ENCODE data around the gene COL18A1. TPM values are rescaled to one million over a fixed set of nuclear protein-coding genes. Genes with fewer than 3 reads are reported as not detected.

The COL18A1 gene
- total RNA-seq, 1 donor from 2014 or later, result 52.6 TPM

- Histone ChIP-seq H3K4me1 (peaks cover 24% of the 10 kb centered on the region), H3K27ac (no peak overlapping the region), H3K9me3 (ENCODE audit: low read depth) (no peaks in the 10 kb centered on the region), H3K4me3 (no peak overlapping the region), H3F3A (ENCODE audit: low read depth) (peaks cover 14% of the 10 kb centered on the region), H4K20me1 (ENCODE audit: low read depth) (peaks cover 100% of the 10 kb centered on the region), H3K9ac (no peak overlapping the region), H3K4me2 (no peak overlapping the region), H3K36me3 (no peaks in the 10 kb centered on the region), H2AFZ (replicated peaks) (no peak overlapping the region), H3K27me3 (no peaks in the 10 kb centered on the region), H3K79me2 (ENCODE audit: low read depth) (peaks cover 100% of the 10 kb centered on the region)
- DNase-seq (ENCODE audit: low spot score), result no peak
- H3K4me1 Mint-ChIP-seq, result peaks cover 70% of the 10 kb centered on the region
- H3K27me3 Mint-ChIP-seq (ENCODE audit: insufficient read depth, low read depth), result peaks cover 2% of the 10 kb centered on the region
- H3K9me3 Mint-ChIP-seq, result no peaks in the 10 kb centered on the region
- no peak overlapping the region for H3K4me3 Mint-ChIP-seq
- no peak for TF ChIP-seq CTCF (IDR thresholded peaks at IDR 0.05)
- TF ChIP-seq EZH2phosphoT487 (IDR thresholded peaks at IDR 0.05), result no peak
- no peak for TF ChIP-seq EZH2 (IDR thresholded peaks at IDR 0.05)
- no peak overlapping the region for H3K27ac Mint-ChIP-seq
- H3K36me3 Mint-ChIP-seq, result no peaks in the 10 kb centered on the region
These were observed 11.1 kb downstream of the COL18A1 start for GRCh38 chr21:45415943-45416611.

GRCh38 chr21:45416620-45417019 is 11.7 kb downstream of the COL18A1 start:
- peaks cover 100% of the 10 kb centered on the region for H3K79me2 ChIP-seq (ENCODE audit: low read depth)
- no peaks in the 10 kb centered on the region for H3K36me3 Mint-ChIP-seq
- H3K4me3 ChIP-seq, result no peak overlapping the region
- no peaks in the 10 kb centered on the region for H3K9me3 ChIP-seq (ENCODE audit: low read depth)
- no peak for TF ChIP-seq CTCF (IDR thresholded peaks at IDR 0.05)
- TF ChIP-seq EZH2phosphoT487 (IDR thresholded peaks at IDR 0.05), result no peak
- no peak for TF ChIP-seq EZH2 (IDR thresholded peaks at IDR 0.05)
- peaks cover 24% of the 10 kb centered on the region for H3K4me1 ChIP-seq
- H3K4me1 Mint-ChIP-seq, result peaks cover 72% of the 10 kb centered on the region
- no peaks in the 10 kb centered on the region for H3K36me3 ChIP-seq
- DNase-seq (ENCODE audit: low spot score), result no peak
- no peaks in the 10 kb centered on the region for H3K9me3 Mint-ChIP-seq
- H3K27me3 Mint-ChIP-seq (ENCODE audit: insufficient read depth, low read depth), result peaks cover 2% of the 10 kb centered on the region
- H3K4me3 Mint-ChIP-seq, result peak overlapping the region; percentile 6
- H3K9ac ChIP-seq, result no peak overlapping the region
- no peak overlapping the region for H2AFZ ChIP-seq (replicated peaks)
- H3F3A ChIP-seq (ENCODE audit: low read depth), result peaks cover 14% of the 10 kb centered on the region
- H4K20me1 ChIP-seq (ENCODE audit: low read depth), result peaks cover 100% of the 10 kb centered on the region
- H3K27me3 ChIP-seq, result no peaks in the 10 kb centered on the region
- no peak overlapping the region for H3K27ac ChIP-seq
- H3K27ac Mint-ChIP-seq, result peak overlapping the region; percentile 96
- no peak overlapping the region for H3K4me2 ChIP-seq

- Histone ChIP-seq H3K9ac (no peak overlapping the region), H3K4me3 (no peak overlapping the region), H3K4me2 (no peak overlapping the region), H2AFZ (replicated peaks) (no peak overlapping the region), H3K27ac (no peak overlapping the region), H4K20me1 (ENCODE audit: low read depth) (peaks cover 100% of the 10 kb centered on the region), H3K4me1 (peaks cover 23% of the 10 kb centered on the region), H3K27me3 (no peaks in the 10 kb centered on the region), H3K79me2 (ENCODE audit: low read depth) (peaks cover 100% of the 10 kb centered on the region), H3K36me3 (no peaks in the 10 kb centered on the region), H3K9me3 (ENCODE audit: low read depth) (no peaks in the 10 kb centered on the region), H3F3A (ENCODE audit: low read depth) (peaks cover 13% of the 10 kb centered on the region)
- TF ChIP-seq CTCF (IDR thresholded peaks at IDR 0.05) (no peak), EZH2phosphoT487 (IDR thresholded peaks at IDR 0.05) (no peak), EZH2 (IDR thresholded peaks at IDR 0.05) (no peak)
- no peaks in the 10 kb centered on the region for H3K36me3 Mint-ChIP-seq
- no peak overlapping the region for H3K27ac Mint-ChIP-seq
- H3K27me3 Mint-ChIP-seq (ENCODE audit: insufficient read depth, low read depth), result peaks cover 2% of the 10 kb centered on the region
- no peak overlapping the region for H3K4me3 Mint-ChIP-seq
- H3K4me1 Mint-ChIP-seq, result peaks cover 71% of the 10 kb centered on the region
- DNase-seq (ENCODE audit: low spot score), result no peak
- no peaks in the 10 kb centered on the region for H3K9me3 Mint-ChIP-seq
These were observed 12.4 kb downstream of the COL18A1 start for GRCh38 chr21:45417256-45417950.
